HG02943 (cell line): ENCODE data around the gene ZNF213.
A peak's percentile ranks its signal among the peaks of the same experiment; 100 is the strongest.

ENCODE experiments used
- ATAC-seq: cut with Tn5 transposase; IDR thresholded peaks from one replicate; pipeline ENCODE4 v1.9.1; 2021; ENCODE audit warnings: mild to moderate bottlenecking, low read depth, moderate library complexity; ENCODE audit not compliant: unreplicated experiment

ZNF213 gene

DNA sequence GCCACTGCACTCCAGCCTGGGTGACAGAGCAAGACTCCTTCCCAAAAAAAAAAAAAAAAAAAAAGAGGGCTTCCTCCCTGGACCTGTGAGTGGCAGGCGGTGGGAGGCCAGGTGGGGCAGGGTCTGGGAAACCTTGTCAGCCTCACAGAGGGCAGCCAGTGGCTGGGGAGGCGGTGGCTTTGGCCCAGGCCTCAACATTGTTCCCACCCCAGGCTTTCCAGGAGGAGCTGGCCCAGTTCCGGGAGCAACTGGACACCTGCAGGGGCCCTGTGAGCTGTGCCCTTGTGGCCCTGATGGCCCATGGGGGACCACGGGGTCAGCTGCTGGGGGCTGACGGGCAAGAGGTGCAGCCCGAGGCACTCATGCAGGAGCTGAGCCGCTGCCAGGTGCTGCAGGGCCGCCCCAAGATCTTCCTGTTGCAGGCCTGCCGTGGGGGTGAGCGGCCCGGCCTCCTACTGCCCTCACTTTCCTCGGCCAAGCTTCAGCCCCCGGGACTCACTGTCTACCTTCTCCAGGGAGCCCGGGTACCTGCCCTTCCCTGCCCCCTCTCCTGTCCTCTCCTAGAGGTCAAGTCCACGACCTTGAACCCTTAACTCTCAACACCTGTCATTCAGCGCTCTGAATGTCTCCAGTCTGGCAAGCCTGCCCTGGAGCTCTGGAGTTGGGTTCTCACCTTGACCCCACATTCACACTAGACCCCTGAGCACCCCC lies 12.4 kb downstream of the ZNF213 start:
- ATAC-seq, result no peak

GRCh38 chr16:3147757-3148104 lies 12.9 kb downstream of the ZNF213 start:
- no peak for ATAC-seq

GRCh38 chr16:3148256-3149192 lies 13.7 kb downstream of the ZNF213 start:
- ATAC-seq, result no peak

GRCh38 chr16:3149193-3149530 lies 14.3 kb downstream of the ZNF213 start:
- no peak for ATAC-seq

DNA sequence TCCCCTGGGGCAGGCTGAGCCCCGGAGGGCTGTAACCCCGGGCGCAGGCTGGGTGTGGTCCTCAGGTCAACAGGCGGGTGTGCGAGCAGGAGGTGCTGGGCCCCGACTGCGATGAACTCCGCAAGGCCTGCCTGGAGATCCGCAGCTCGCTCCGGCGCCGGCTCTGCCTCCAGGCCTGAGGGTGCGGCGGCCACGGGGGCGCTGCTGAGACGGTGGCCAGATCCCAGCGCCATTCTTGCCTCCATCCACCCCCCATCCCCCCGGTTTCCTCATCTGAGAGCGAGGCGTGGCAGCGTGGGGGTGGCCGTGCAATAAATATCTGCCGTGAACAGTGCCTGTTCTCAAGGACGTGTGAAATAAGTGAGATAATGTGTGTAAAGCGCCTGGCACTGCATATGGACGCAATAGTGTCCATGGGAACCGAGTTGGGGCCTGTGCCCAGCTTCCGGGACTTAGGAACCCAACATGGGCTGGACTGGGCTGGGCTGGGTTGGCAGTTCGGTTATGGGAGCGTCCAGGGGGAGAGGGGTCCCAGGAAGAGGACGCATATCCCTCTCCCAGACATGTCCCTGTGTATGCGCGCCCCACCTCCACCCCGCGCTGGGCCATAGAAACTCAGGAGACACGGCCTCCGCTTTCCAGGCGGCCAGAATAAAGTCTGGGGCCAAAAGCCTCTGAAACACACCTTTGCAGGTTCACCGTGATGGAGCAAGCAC lies 15.0 kb downstream of the ZNF213 start:
- ATAC-seq, result no peak

- peak; percentile 65 for ATAC-seq
These were observed 15.8 kb downstream of the ZNF213 start for GRCh38 chr16:3150346-3151218.

DNA sequence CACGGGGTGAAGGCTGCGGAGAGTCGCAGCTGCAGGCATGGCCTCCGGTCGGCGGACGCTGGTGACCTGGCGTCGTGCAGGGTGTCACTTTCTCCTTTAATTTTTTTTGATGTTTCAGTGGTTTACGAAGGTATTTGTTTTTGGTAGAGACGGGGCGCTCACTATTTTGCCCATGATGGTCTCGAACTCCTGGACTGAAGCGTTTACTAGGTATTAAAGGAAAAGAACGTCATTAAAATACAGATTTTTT lies 17.1 kb downstream of the ZNF213 start:
- ATAC-seq, result no peak

- ATAC-seq, result no peak
These were observed 17.6 kb downstream of the ZNF213 start for GRCh38 chr16:3152277-3152990.

GRCh38 chr16:3152991-3153368 lies 18.2 kb downstream of the ZNF213 start:
- no peak for ATAC-seq

DNA sequence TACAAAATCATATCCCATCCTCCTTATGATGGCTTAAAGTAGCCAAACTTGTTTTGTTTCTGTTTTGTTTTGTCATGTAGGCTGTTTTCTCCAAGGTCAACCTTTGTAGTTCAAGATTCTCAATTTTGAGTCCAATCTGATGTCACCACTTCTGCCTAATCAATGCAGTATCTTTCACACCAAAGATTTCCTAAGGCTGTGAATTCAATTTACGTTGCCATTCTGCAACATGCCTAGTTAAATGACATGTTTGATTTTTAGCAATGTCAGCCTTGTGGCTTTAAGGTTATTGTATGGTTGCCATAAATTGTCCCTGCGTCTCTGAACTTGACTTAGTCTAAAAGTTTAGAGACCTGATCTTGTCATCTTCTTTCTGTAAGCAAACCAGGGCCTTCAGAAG lies 20.4 kb downstream of the ZNF213 start:
- ATAC-seq, result no peak

GRCh38 chr16:3155972-3156371 lies 21.1 kb downstream of the ZNF213 start:
- no peak for ATAC-seq

DNA sequence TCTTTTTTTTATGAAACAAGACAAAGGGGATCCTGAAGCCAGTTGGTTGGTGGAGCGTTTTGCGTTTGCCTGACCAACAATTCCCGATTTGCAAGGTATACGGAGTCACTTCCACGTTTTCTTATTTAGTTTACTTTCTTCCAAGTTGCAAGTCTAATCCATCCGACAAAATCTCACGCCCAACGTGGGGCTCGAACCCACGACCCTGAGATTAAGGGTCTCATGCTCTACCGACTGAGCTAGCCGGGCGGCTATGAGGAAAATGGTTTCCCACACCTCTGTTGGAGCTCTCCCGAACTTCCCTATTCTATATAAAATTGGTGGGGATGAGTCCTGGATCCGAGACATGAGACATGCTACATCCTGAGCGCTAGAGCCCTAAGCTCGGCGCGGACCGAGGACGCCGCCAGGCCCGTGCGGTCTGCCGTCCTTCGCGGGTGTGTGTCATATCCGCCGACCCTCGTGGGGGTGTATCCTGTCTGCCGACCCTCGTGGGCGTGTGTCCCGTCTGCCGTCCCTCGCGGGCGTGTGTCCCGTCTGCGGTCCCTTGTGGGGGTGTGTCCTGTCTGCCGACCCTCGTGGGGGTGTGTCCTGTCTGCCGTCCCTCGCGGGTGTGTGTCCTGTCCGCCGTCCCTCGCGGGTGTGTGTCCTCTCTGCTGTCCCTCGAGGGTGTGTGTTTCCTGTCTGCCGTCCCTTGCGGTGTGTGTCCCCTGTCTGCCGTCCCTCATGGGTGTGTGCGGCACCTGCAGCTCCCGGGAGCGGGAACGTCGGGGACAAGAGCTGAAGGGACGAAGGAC lies 22.6 kb downstream of the ZNF213 start:
- ATAC-seq, result no peak

GRCh38 chr16:3158026-3158509 lies 23.2 kb downstream of the ZNF213 start:
- no peak for ATAC-seq

DNA sequence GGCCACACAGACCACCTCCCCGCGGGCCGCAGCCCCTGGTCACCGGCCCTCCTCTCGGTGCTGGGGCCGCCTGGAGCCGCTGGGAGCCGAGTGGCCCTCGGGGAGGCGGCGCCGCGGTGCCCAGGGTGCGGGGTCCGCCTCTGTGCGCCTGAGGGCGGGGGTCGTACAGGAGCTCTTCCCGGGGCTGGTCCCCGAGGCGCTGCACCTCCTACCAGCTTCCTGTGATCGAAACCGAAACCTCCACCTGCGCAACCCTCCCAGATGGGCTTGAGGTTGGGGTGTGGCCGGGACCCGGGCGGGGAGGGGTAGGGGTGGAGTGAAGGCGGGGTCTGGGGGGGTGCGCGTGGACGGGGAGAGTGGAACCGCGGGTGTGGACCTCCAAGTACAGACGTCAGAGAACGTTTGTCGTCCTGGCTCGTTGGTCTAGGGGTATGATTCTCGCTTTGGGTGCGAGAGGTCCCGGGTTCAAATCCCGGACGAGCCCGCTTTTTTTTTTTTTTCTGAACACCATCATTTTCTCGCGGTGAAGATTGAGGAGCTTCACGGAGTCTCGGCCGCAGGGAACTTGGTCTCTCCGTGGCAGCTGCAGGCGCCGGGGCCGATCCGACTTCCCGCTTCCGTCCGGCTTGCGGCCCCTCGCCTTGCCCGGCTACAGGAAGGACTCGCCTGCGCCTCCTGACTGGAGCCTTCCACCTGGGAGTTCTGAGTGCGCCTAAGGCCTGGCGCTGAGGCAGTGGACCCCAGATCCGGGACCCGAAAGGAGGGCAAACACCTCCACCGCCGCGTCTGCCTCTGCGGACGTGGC lies 23.9 kb downstream of the ZNF213 start:
- ATAC-seq, result no peak

DNA sequence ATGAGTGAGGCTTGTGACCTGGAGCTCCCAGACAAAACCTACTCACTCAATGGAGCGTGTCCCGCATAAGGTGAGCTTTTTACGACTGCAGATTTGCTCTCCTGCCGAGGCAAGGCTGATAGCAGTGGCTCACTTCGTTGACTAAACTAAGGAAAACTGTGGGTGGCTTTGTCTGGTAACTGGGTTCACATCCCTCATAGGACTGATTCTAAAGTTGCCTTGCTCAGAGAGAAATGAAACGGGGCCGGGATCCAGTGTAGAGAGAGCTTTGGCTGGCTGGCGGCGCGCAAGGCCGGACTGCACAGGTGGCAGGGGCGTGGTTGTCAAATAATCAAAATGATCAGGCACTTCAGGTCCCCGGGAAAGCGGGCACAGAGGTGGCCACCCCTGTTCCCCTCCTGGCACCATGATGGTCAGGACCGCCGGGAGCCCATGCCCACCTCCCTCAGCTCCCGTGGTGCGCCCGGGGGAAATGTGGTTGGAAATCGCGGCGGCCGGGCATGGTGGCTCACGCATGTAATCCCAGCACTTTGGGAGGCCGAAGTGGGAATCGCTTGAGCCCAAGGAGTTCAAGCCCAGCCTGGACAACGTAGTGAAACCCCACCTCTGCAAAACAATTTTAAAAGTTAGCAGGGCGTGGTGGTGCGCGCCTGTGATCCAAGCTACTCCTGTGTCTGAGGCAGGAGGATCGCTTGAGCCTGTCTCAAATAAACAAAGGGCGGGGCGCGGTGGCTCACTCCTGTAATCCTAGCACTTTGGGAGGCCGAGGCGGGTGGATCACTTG lies 26.6 kb downstream of the ZNF213 start:
- no peak for ATAC-seq

DNA sequence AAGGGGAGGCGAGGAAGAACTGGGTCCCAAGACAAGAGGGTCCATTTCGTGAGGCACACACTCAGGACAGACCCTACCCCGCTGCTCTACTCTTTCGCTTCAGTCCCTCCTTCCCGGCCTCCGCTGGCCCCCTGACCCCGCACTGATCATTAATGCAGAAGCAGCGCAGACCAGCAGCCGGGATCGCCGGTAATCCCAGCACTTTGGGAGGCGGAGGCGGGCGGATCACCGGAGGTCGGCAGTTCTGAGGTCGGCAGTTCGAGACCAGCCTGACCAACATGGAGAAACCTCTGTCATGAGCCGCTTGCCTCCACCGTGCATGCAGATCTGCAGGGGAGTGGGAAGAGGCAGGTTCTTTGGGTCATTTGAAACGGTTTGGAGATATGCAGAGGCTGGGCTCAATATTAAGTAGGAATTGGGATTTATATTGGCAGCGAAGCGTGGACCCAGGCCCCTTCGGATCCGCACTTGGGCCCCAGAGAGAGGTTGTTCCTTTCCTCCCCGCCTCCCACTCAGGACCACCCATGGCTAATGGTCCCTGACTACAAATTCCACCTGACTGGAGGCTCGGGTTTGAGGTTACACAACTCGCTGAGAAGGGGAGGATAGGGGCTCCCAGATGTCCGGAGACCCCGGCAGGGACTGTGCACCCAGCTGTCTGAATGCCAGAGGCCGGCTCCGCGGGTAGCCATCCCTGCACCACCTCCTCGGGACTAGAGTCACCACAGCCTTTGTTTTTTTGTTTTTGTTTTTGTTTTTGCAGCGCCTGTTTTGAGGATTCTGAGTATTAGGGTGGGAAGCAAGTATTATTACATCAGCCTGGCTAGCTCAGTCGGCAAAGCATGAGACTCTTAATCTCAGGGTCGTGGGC lies 29.5 kb downstream of the ZNF213 start:
- ATAC-seq, result no peak
